GM23338 (cell line): ENCODE data around the gene CAPS. TPM values are rescaled to one million over a fixed set of nuclear protein-coding genes. Genes with fewer than 3 reads are reported as not detected.

Source experiments
- ATAC-seq: fragments of 200-7000 bp; cut with Tn5 transposase; 3 replicates; pipeline ENCODE4 v1.9.1; 2020
- DNase-seq: peaks from one replicate; pipeline ENCODE4 v3.0.0-alpha.2; 2015; ENCODE audit warnings: low spot score
- H2AFZ ChIP-seq: fragments of 200-600 bp; sonication (generic); 2 replicates; pipeline ENCODE4 v1.8.0; 2016; ENCODE audit warnings: antibody characterized with exemption, mild to moderate bottlenecking, moderate library complexity
- H3F3A ChIP-seq: fragments of 200-600 bp; sonication (generic); replicated peaks from 2 replicates; pipeline ENCODE4 v1.8.0; 2017; ENCODE audit warnings: antibody characterized with exemption, mixed run types, low read depth
- H3K27ac ChIP-seq: fragments of 200-600 bp; sonication (generic); 2 replicates; pipeline ENCODE4 v1.6.1; 2016; ENCODE audit warnings: low read depth
- H3K27me3 ChIP-seq: fragments of 200-600 bp; sonication (generic); 2 replicates; pipeline ENCODE4 v1.8.0; 2016; ENCODE audit warnings: mild to moderate bottlenecking, mixed run types, moderate library complexity; ENCODE audit not compliant: insufficient read depth
- H3K36me3 ChIP-seq: fragments of 200-600 bp; sonication (generic); 2 replicates; pipeline ENCODE4 v1.8.0; 2016; ENCODE audit warnings: mild to moderate bottlenecking; ENCODE audit not compliant: insufficient read depth
- H3K4me1 ChIP-seq: fragments of 200-600 bp; sonication (generic); 2 replicates; pipeline ENCODE4 v1.8.0; 2016; ENCODE audit warnings: mild to moderate bottlenecking, moderate library complexity; ENCODE audit not compliant: insufficient read depth
- H3K4me2 ChIP-seq: fragments of 200-600 bp; sonication (generic); 2 replicates; pipeline ENCODE4 v1.7.1; 2017; ENCODE audit warnings: mixed run types
- H3K4me3 ChIP-seq: fragments of 200-600 bp; sonication (generic); 2 replicates; pipeline ENCODE4 v1.6.1; 2016; ENCODE audit warnings: mixed run types
- H3K79me2 ChIP-seq: fragments of 200-600 bp; sonication (generic); replicated peaks from 2 replicates; pipeline ENCODE4 v1.8.0; 2017; ENCODE audit warnings: mild to moderate bottlenecking; ENCODE audit not compliant: insufficient read depth
- H3K9me2 ChIP-seq: fragments of 200-600 bp; sonication (generic); 2 replicates; pipeline ENCODE4 v1.8.0; 2017; ENCODE audit not compliant: insufficient read depth
- H4K20me1 ChIP-seq: fragments of 200-600 bp; sonication (generic); replicated peaks from 2 replicates; pipeline ENCODE4 v1.8.0; 2017; ENCODE audit warnings: mild to moderate bottlenecking; ENCODE audit not compliant: insufficient read depth
- H3K27ac Mint-ChIP-seq: 2 replicates; pipeline ENCODE4 v1.8.0; 2020; ENCODE audit warnings: inconsistent platforms, mild to moderate bottlenecking, moderate library complexity, mixed read lengths
- H3K27me3 Mint-ChIP-seq: 3 replicates; pipeline ENCODE4 v1.8.0; 2022; ENCODE audit warnings: low read depth, mild to moderate bottlenecking, moderate library complexity, mixed read lengths, inconsistent platforms; ENCODE audit not compliant: insufficient read depth, poor library complexity
- H3K36me3 Mint-ChIP-seq: 3 replicates; pipeline ENCODE4 v1.8.0; 2021; ENCODE audit warnings: low read depth, mild to moderate bottlenecking, inconsistent platforms, moderate library complexity, mixed read lengths
- H3K4me1 Mint-ChIP-seq: 3 replicates; pipeline ENCODE4 v1.8.0; 2020; ENCODE audit warnings: mild to moderate bottlenecking, inconsistent platforms, mixed read lengths
- H3K4me3 Mint-ChIP-seq: 3 replicates; pipeline ENCODE4 v1.8.0; 2021; ENCODE audit warnings: moderate library complexity, mild to moderate bottlenecking, inconsistent platforms, mixed read lengths
- H3K9me3 Mint-ChIP-seq: 3 replicates; pipeline ENCODE4 v1.8.0; 2020; ENCODE audit warnings: moderate library complexity, mild to moderate bottlenecking, inconsistent platforms, mixed read lengths
- CREB1 ChIP-seq: fragments of 250-450 bp; sonication (Bioruptor Pico); IDR thresholded peaks from 2 replicates; pipeline ENCODE4 v1.5.0; 2020; ENCODE audit warnings: low read depth, mild to moderate bottlenecking, moderate library complexity
- CTCF ChIP-seq, 2 experiments: fragments of 200-600 bp in 1 of 2; sonication (generic) in 1 of 2; conservative IDR thresholded peaks; 2 replicates each; pipeline versions ENCODE4 v1.5.1 to v1.6.1; 2016 to 2017; ENCODE audit warnings: antibody characterized with exemption in 2 of 2, low read depth in 2 of 2, mild to moderate bottlenecking in 2 of 2, moderate library complexity in 1 of 2
- ETS1 ChIP-seq: IDR thresholded peaks from 2 replicates; pipeline ENCODE4 v1.6.1; 2016; ENCODE audit warnings: antibody characterized with exemption
- EZH2 ChIP-seq: fragments of 200-600 bp; sonication (generic); IDR thresholded peaks from one replicate; pipeline ENCODE4 v1.8.0; 2017; ENCODE audit warnings: antibody characterized with exemption, mild to moderate bottlenecking, low read depth; ENCODE audit not compliant: unreplicated experiment
- EZH2phosphoT487 ChIP-seq: fragments of 200-600 bp; sonication (generic); IDR thresholded peaks from one replicate; pipeline ENCODE4 v1.8.1; 2018; ENCODE audit warnings: antibody characterized with exemption; ENCODE audit not compliant: unreplicated experiment
- JUNB ChIP-seq: IDR thresholded peaks from one replicate; pipeline ENCODE4 v1.6.1; 2016; ENCODE audit warnings: antibody characterized with exemption; ENCODE audit not compliant: unreplicated experiment
- NANOG ChIP-seq: IDR thresholded peaks from 2 replicates; pipeline ENCODE4 v1.6.1; 2016; ENCODE audit warnings: antibody characterized with exemption, borderline replicate concordance
- POLR2AphosphoS5 ChIP-seq: IDR thresholded peaks from 2 replicates; pipeline ENCODE4 v1.6.1; 2016; ENCODE audit warnings: antibody characterized with exemption, low read depth
- REST ChIP-seq: IDR thresholded peaks from one replicate; pipeline ENCODE4 v1.6.1; 2018; ENCODE audit warnings: antibody characterized with exemption; ENCODE audit not compliant: unreplicated experiment
- STAT1 ChIP-seq: IDR thresholded peaks from one replicate; pipeline ENCODE4 v1.6.1; 2016; ENCODE audit warnings: antibody characterized with exemption; ENCODE audit not compliant: unreplicated experiment
- ZNF114 ChIP-seq: fragments of 250-450 bp; sonication (Bioruptor Pico); IDR thresholded peaks from 2 replicates; pipeline ENCODE4 v1.5.0; 2020; ENCODE audit warnings: mild to moderate bottlenecking, moderate library complexity
- ZNF331 ChIP-seq: fragments of 250-450 bp; sonication (Bioruptor Pico); IDR thresholded peaks from 2 replicates; pipeline ENCODE4 v1.5.0; 2020; ENCODE audit warnings: low read depth, mild to moderate bottlenecking, moderate library complexity
- ZNF462 ChIP-seq: fragments of 250-450 bp; sonication (Bioruptor Pico); IDR thresholded peaks from 2 replicates; pipeline ENCODE4 v1.5.0; 2020; ENCODE audit warnings: mild to moderate bottlenecking, moderate library complexity
- polyA plus RNA-seq: library from polyadenylated mRNA; unstranded; fragments of >200 nt; fragmentation: Nextera tagmentation; extraction: Ambion mirVana; gene quantifications from 2 replicates; pipeline ENCODE4 v1.2.1, GENCODE V29; 2016
- total RNA-seq: library from RNA; depleted of rRNA; stranded (reverse); fragments of >200 nt; shearing (Covaris generic); gene quantifications from 2 replicates; pipeline ENCODE4 v1.2.3, GENCODE V29; 2014

The CAPS gene
- total and polyA plus RNA-seq, 2 experiments from 2014 or later: 1.5 to 3.2 TPM

- H3K4me1 Mint-ChIP-seq: no peaks in the 10 kb centered on the region
- no peaks in the 10 kb centered on the region for H3F3A ChIP-seq
- ATAC-seq: no peak
- no peak overlapping the region for H3K4me3 Mint-ChIP-seq
- H3K9me3 Mint-ChIP-seq: no peaks in the 10 kb centered on the region
- no peak overlapping the region for H3K27ac ChIP-seq
- H3K27me3 Mint-ChIP-seq: peaks cover 4% of the 10 kb centered on the region
- H3K4me3 ChIP-seq: no peak overlapping the region
- no peak for TF ChIP-seq ETS1
- no peak for TF ChIP-seq EZH2phosphoT487
- no peak for TF ChIP-seq CTCF (conservative IDR thresholded peaks at IDR 0.05; ENCODE audit: low read depth in 2 of 2)
- TF ChIP-seq POLR2AphosphoS5: no peak
- TF ChIP-seq ZNF331 (CRISPR knock-in tag): no peak
- TF ChIP-seq ZNF462 (CRISPR knock-in tag): no peak
- no peak for TF ChIP-seq REST
- TF ChIP-seq ZNF114 (CRISPR knock-in tag): no peak
- TF ChIP-seq NANOG: no peak
- TF ChIP-seq EZH2: no peak
- TF ChIP-seq JUNB: no peak
- TF ChIP-seq STAT1: no peak
- TF ChIP-seq CREB1 (CRISPR knock-in tag): no peak
- no peaks in the 10 kb centered on the region for H3K9me2 ChIP-seq
- DNase-seq: no peak
- no peak overlapping the region for H3K27ac Mint-ChIP-seq
- no peak overlapping the region for H3K4me2 ChIP-seq
- peaks cover 41% of the 10 kb centered on the region for H3K36me3 Mint-ChIP-seq
- peaks cover 4% of the 10 kb centered on the region; the same call in 1 of the 2 replicates for H3K36me3 ChIP-seq
- H4K20me1 ChIP-seq: no peaks in the 10 kb centered on the region; the same call in 1 of the 2 replicates
- H2AFZ ChIP-seq: no peak overlapping the region
- no peaks in the 10 kb centered on the region for H3K79me2 ChIP-seq
- H3K4me1 ChIP-seq: no peaks in the 10 kb centered on the region
- no peaks in the 10 kb centered on the region for H3K27me3 ChIP-seq
Observed at GRCh38 chr19:5918463-5919079, 4.5 kb downstream of the CAPS start.
